ENCODE measurements around the gene DCBLD1.

The DCBLD1 gene

GRCh38 chr6:117590447-117590846 is 108.0 kb downstream of the DCBLD1 start:
- Histone ChIP-seq H3K27ac (ENCODE audit: low read depth, low read length, severe bottlenecking) (no peak overlapping the region), H3K9me3 (ENCODE audit: control insufficient read depth, low read length) (no peaks in the 10 kb centered on the region), H3K4me3 (ENCODE audit: extremely low read depth, insufficient read depth, low read length, poor library complexity, severe bottlenecking) (no peak overlapping the region), H3K36me3 (ENCODE audit: control insufficient read depth, insufficient read depth, low read length) (peaks cover 43% of the 10 kb centered on the region), H3K4me1 (ENCODE audit: control insufficient read depth, insufficient read depth, low read length, poor library complexity, severe bottlenecking) (no peaks in the 10 kb centered on the region)
- WGBS, 2 experiments (ENCODE audit: insufficient coverage in 2 of 2): 94 to 95% methylated on average over 2 to 4 of the region's 5 CpGs

- Histone ChIP-seq H3K4me3 (ENCODE audit: extremely low read depth, insufficient read depth, low read length, poor library complexity, severe bottlenecking) (no peak overlapping the region), H3K27ac (ENCODE audit: low read depth, low read length, severe bottlenecking) (no peak overlapping the region), H3K4me1 (ENCODE audit: control insufficient read depth, insufficient read depth, low read length, poor library complexity, severe bottlenecking) (no peaks in the 10 kb centered on the region), H3K9me3 (ENCODE audit: control insufficient read depth, low read length) (no peaks in the 10 kb centered on the region), H3K36me3 (ENCODE audit: control insufficient read depth, insufficient read depth, low read length) (peaks cover 45% of the 10 kb centered on the region)
- 75 to 89% methylated on average over 1 of the region's 3 CpGs for whole genome bisulfite sequencing, 2 experiments (ENCODE audit: insufficient coverage in 2 of 2)
Observed at GRCh38 chr6:117591405-117591804, 108.9 kb downstream of the DCBLD1 start.

- no peaks in the 10 kb centered on the region for H3K4me1 ChIP-seq (ENCODE audit: control insufficient read depth, insufficient read depth, low read length, poor library complexity, severe bottlenecking)
- peaks cover 50% of the 10 kb centered on the region for H3K36me3 ChIP-seq (ENCODE audit: control insufficient read depth, insufficient read depth, low read length)
- H3K27ac ChIP-seq (ENCODE audit: low read depth, low read length, severe bottlenecking): no peak overlapping the region
- 86 to 100% methylated on average over 2 of the region's 3 CpGs for WGBS, 2 experiments (ENCODE audit: insufficient coverage in 2 of 2)
- H3K9me3 ChIP-seq (ENCODE audit: control insufficient read depth, low read length): peaks cover 8% of the 10 kb centered on the region
- no peak overlapping the region for H3K4me3 ChIP-seq (ENCODE audit: extremely low read depth, insufficient read depth, low read length, poor library complexity, severe bottlenecking)
Observed at GRCh38 chr6:117592983-117593759, 110.7 kb downstream of the DCBLD1 start.

DNA sequence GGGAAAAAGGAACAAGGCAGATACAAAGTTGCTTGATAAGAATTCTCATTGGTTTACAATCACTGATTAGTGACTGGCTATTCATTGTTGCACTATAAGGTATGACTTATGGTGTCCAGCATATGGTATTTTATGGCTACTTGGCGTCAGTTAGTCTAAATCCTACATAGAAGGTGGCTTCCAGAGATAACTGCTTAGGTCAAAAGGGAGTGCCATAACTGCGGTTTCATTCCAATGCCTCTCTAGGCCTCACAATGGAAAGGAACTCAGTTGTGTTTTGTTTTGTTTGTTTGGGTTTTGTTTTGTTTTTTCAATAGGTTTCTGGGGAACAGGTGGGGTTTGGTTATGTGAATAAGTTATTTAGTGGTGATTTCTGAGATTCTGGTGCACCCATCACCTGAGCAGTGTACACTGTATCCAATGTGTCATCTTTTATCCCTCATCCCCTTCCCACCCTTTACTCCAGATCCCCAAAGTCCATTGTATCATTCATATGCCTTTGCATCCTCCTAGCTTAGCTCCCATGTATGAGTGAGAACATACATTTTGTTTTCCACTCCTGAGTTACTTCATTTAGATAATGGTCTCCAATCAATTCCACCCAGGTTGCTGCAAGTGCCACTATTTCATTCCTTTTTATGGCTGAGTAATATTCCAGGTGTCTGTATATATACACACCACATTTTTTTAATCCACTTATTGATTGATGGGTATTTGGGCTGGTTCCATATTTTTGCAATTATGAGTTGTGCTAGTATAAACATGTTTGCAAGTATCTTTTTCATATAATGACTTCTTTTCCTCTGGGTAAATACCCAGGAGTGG is 112.8 kb downstream of the DCBLD1 start:
- no peak overlapping the region for H3K4me3 ChIP-seq (ENCODE audit: extremely low read depth, insufficient read depth, low read length, poor library complexity, severe bottlenecking)
- H3K27ac ChIP-seq (ENCODE audit: low read depth, low read length, severe bottlenecking): no peak overlapping the region
- no peaks in the 10 kb centered on the region for H3K4me1 ChIP-seq (ENCODE audit: control insufficient read depth, insufficient read depth, low read length, poor library complexity, severe bottlenecking)
- 100% methylated on average over 2 of the region's 2 CpGs for WGBS, 2 experiments (ENCODE audit: insufficient coverage in 2 of 2)
- H3K36me3 ChIP-seq (ENCODE audit: control insufficient read depth, insufficient read depth, low read length): peaks cover 49% of the 10 kb centered on the region
- peaks cover 8% of the 10 kb centered on the region for H3K9me3 ChIP-seq (ENCODE audit: control insufficient read depth, low read length)

- Histone ChIP-seq H3K9me3 (ENCODE audit: control insufficient read depth, low read length) (peaks cover 8% of the 10 kb centered on the region), H3K36me3 (ENCODE audit: control insufficient read depth, insufficient read depth, low read length) (peaks cover 42% of the 10 kb centered on the region), H3K4me1 (ENCODE audit: control insufficient read depth, insufficient read depth, low read length, poor library complexity, severe bottlenecking) (no peaks in the 10 kb centered on the region), H3K4me3 (ENCODE audit: extremely low read depth, insufficient read depth, low read length, poor library complexity, severe bottlenecking) (no peak overlapping the region), H3K27ac (ENCODE audit: low read depth, low read length, severe bottlenecking) (no peak overlapping the region)
- WGBS, 2 experiments (ENCODE audit: insufficient coverage in 2 of 2): no CpG with 5 or more reads among the region's 2 CpGs
Observed at GRCh38 chr6:117597755-117598154, 115.3 kb downstream of the DCBLD1 start.
